OCI-LY1 (cell line): ENCODE measurements around the gene TEN1.

Source experiments
- H2AFZ ChIP-seq: fragments of 200-600 bp; sonication (generic), shearing (Covaris generic); 2 replicates; pipeline ENCODE4 v1.6.0; 2014; ENCODE audit warnings: antibody characterized with exemption, mild to moderate bottlenecking, low read length
- H3F3A ChIP-seq: fragments of 200-600 bp; sonication (generic), shearing (Covaris generic); 2 replicates; pipeline ENCODE4 v1.6.0; 2014; ENCODE audit warnings: mild to moderate bottlenecking, antibody characterized with exemption, low read length, moderate library complexity; ENCODE audit not compliant: insufficient read depth
- H3K27ac ChIP-seq: fragments of 200-600 bp; sonication (generic); 2 replicates; pipeline ENCODE4 v1.5.1; 2014; ENCODE audit warnings: low read length, mixed run types, mild to moderate bottlenecking, low read depth; ENCODE audit not compliant: poor library complexity, severe bottlenecking
- H3K27me3 ChIP-seq: fragments of 200-600 bp; sonication (generic); 2 replicates; pipeline ENCODE4 v1.6.0; 2014; ENCODE audit warnings: antibody characterized with exemption, mild to moderate bottlenecking, low read length, moderate library complexity; ENCODE audit not compliant: insufficient read depth
- H3K36me3 ChIP-seq: fragments of 200-600 bp; sonication (generic); 2 replicates; pipeline ENCODE4 v1.6.1; 2014; ENCODE audit warnings: mild to moderate bottlenecking, antibody characterized with exemption, low read length, moderate library complexity, mixed read lengths; ENCODE audit not compliant: insufficient read depth
- H3K4me1 ChIP-seq: fragments of 200-600 bp; sonication (generic); 2 replicates; pipeline ENCODE4 v1.5.1; 2014; ENCODE audit warnings: mild to moderate bottlenecking, low read length, moderate library complexity; ENCODE audit not compliant: insufficient read depth, severe bottlenecking
- H3K4me2 ChIP-seq: fragments of 200-600 bp; sonication (generic), shearing (Covaris generic); 2 replicates; pipeline ENCODE4 v1.6.1; 2014; ENCODE audit warnings: low read length
- H3K4me3 ChIP-seq: fragments of 200-600 bp; sonication (generic); 2 replicates; pipeline ENCODE4 v1.5.1; 2014; ENCODE audit warnings: low read length, low read depth, mild to moderate bottlenecking, mixed read lengths; ENCODE audit not compliant: poor library complexity, severe bottlenecking
- H3K79me2 ChIP-seq: fragments of 200-600 bp; shearing (Covaris generic); 2 replicates; pipeline ENCODE4 v1.6.1; 2016; ENCODE audit warnings: mixed run types, low read length, mixed read lengths; ENCODE audit not compliant: insufficient read depth
- H3K9ac ChIP-seq: fragments of 200-600 bp; sonication (generic), shearing (Covaris generic); 2 replicates; pipeline ENCODE4 v1.6.1; 2014; ENCODE audit warnings: mild to moderate bottlenecking, low read length, mixed read lengths
- H3K9me2 ChIP-seq: fragments of 200-600 bp; sonication (generic), shearing (Covaris generic); 2 replicates; pipeline ENCODE4 v1.6.1; 2014; ENCODE audit warnings: low read depth, mild to moderate bottlenecking, low read length, mixed read lengths
- H3K9me3 ChIP-seq: fragments of 200-600 bp; shearing (Covaris generic); 2 replicates; pipeline ENCODE4 v1.6.1; 2014; ENCODE audit warnings: low read length, mixed read lengths
- H4K20me1 ChIP-seq: fragments of 200-600 bp; sonication (generic), shearing (Covaris generic); 2 replicates; pipeline ENCODE4 v1.6.0; 2016; ENCODE audit warnings: mild to moderate bottlenecking, low read length; ENCODE audit not compliant: insufficient read depth
- EZH2 ChIP-seq: fragments of 200-600 bp; sonication (generic), shearing (Covaris generic); IDR thresholded peaks from 2 replicates; pipeline ENCODE4 v1.8.0; 2017; ENCODE audit warnings: borderline replicate concordance, mixed run types, mild to moderate bottlenecking, antibody characterized with exemption, low read length, moderate library complexity, mixed read lengths
- TF ChIP-seq, protein P1 (sequence below): fragments of 200-600 bp; sonication (generic), shearing (Covaris generic); IDR thresholded peaks from 2 replicates; pipeline ENCODE4 v1.5.1; 2017; ENCODE audit warnings: mild to moderate bottlenecking, antibody characterized with exemption, low read length, moderate library complexity, mixed read lengths

The TEN1 gene

DNA sequence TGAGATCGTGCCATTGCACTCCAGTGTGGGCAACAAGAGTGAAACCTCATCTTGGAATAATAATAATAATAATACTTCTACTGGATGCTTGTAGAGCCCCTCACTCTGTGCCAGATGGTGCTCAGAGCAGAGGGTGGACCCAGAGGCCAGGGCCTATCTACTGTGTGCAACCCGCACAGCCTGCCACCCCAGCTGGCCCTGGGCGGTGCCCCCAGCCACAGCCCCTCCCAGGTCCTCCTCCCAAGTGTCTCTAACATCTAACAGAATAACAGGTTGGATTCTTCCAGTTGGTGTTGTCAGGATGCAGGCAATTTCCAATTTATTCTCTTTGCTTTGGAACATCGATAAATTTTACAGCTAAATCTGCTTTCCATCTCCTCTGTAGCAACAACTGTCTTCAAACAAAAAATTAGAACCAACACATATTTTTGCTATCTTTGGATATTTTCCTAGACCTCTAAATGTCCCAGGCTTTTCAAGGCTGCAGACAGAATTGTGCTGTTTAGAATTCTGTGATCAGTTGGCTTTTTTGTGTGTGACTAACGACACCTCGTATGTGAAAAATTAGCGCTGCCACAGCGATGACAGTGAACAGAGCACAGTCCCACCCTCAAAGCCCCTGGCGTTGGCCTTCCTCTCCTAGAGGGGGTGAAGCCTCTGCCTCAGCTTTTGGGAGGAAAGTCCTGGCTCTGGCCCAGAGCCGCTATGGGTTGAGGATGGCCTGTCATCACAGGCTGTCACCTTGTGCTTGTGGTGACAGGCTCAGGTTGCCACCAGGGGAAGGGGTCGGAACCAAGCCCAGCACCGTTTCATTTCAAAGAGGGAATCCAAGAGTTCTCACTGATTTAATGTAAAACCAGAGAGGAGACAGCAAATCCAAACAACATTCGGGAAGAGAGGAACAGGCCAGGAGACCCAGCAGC lies 55.6 kb downstream of the TEN1 start:
- no peaks in the 10 kb centered on the region for H3K27me3 ChIP-seq
- peaks cover 16% of the 10 kb centered on the region for H3K36me3 ChIP-seq
- no peak overlapping the region for H2AFZ ChIP-seq
- no peaks in the 10 kb centered on the region for H3K9me3 ChIP-seq
- H3K27ac ChIP-seq: no peak overlapping the region
- no peaks in the 10 kb centered on the region for H3F3A ChIP-seq
- H3K79me2 ChIP-seq: no peaks in the 10 kb centered on the region
- no peak overlapping the region for H3K4me3 ChIP-seq
- H3K9me2 ChIP-seq: no peaks in the 10 kb centered on the region
- peaks cover 4% of the 10 kb centered on the region for H3K4me1 ChIP-seq
- TF ChIP-seq EZH2: no peak
- TF ChIP-seq, protein P1, sequence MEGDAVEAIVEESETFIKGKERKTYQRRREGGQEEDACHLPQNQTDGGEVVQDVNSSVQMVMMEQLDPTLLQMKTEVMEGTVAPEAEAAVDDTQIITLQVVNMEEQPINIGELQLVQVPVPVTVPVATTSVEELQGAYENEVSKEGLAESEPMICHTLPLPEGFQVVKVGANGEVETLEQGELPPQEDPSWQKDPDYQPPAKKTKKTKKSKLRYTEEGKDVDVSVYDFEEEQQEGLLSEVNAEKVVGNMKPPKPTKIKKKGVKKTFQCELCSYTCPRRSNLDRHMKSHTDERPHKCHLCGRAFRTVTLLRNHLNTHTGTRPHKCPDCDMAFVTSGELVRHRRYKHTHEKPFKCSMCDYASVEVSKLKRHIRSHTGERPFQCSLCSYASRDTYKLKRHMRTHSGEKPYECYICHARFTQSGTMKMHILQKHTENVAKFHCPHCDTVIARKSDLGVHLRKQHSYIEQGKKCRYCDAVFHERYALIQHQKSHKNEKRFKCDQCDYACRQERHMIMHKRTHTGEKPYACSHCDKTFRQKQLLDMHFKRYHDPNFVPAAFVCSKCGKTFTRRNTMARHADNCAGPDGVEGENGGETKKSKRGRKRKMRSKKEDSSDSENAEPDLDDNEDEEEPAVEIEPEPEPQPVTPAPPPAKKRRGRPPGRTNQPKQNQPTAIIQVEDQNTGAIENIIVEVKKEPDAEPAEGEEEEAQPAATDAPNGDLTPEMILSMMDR: no peak
- no peak overlapping the region for H3K9ac ChIP-seq
- H3K4me2 ChIP-seq: no peak overlapping the region
- H4K20me1 ChIP-seq: no peaks in the 10 kb centered on the region

DNA sequence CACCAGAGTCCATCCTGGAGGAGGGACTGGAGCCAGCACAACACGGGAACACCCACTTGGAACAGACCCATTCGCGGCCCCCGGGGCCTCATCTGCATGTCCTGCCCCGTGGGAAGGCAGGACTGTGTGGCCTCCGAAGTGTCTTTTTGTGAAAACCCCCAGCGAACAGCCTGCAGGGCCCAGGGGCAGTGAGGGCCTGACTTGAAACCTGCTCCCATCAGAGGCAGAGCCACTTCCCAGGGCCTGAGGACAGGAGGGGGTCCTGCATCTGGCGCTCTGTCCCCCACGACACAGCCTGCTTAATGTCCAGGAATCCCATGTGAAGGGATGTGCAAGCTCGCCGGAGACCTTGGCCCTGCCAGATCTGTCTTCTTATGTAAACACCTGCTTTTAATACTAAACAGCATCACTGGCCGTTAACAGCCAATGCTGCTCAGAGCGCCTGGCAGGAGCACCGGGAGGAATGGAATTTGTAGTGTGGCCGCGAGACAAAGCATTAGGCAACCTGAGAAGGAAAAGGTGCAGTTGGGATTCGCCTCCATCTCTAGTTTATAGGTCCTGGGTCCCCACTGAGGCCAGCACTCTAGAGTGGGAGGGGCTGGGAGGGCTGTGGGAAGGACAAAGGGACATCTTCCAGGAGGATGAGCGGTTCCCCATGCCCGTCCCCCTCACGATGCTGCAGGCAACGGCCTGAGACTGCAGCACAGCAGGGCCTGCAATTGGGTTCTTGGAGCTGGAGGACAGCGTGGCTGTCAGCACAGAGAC lies 57.6 kb downstream of the TEN1 start:
- TF ChIP-seq, protein P1: no peak
- no peak for TF ChIP-seq EZH2
- Histone ChIP-seq H2AFZ (no peak overlapping the region), H3K27ac (no peak overlapping the region), H3K4me3 (no peak overlapping the region), H3F3A (no peaks in the 10 kb centered on the region), H3K79me2 (no peaks in the 10 kb centered on the region), H3K4me1 (no peaks in the 10 kb centered on the region), H3K36me3 (peaks cover 35% of the 10 kb centered on the region), H3K9ac (no peak overlapping the region), H4K20me1 (no peaks in the 10 kb centered on the region), H3K27me3 (no peaks in the 10 kb centered on the region), H3K4me2 (no peak overlapping the region), H3K9me2 (no peaks in the 10 kb centered on the region), H3K9me3 (no peaks in the 10 kb centered on the region)

DNA sequence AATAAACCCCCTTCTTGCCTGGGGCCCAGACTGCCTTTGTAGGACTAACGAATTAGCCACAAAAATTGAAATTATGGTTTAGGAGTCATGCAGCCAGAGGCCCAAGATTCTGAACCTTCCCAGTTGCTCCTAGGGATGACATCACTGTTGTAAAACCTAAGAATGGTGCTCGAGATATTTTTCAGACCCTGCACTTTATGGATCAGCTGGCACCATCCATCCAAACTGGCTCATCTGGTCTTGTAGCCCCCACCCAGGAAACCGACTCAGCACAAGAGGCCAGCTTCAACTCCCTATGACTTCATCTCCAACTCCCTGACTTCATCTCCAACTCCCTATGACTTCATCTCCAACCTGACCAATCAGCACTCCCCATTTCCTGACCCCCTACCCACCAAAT lies 59.0 kb downstream of the TEN1 start:
- Histone ChIP-seq H3F3A (no peaks in the 10 kb centered on the region), H3K9ac (no peak overlapping the region), H3K27ac (no peak overlapping the region), H3K4me2 (no peak overlapping the region), H4K20me1 (no peaks in the 10 kb centered on the region), H3K36me3 (peaks cover 41% of the 10 kb centered on the region), H3K9me2 (no peaks in the 10 kb centered on the region), H2AFZ (no peak overlapping the region), H3K27me3 (no peaks in the 10 kb centered on the region), H3K4me3 (no peak overlapping the region), H3K79me2 (no peaks in the 10 kb centered on the region), H3K9me3 (no peaks in the 10 kb centered on the region), H3K4me1 (no peaks in the 10 kb centered on the region)
- TF ChIP-seq, protein P1: no peak
- no peak for TF ChIP-seq EZH2
